Measurements from ENCODE around the gene ABCG4.

DNA sequence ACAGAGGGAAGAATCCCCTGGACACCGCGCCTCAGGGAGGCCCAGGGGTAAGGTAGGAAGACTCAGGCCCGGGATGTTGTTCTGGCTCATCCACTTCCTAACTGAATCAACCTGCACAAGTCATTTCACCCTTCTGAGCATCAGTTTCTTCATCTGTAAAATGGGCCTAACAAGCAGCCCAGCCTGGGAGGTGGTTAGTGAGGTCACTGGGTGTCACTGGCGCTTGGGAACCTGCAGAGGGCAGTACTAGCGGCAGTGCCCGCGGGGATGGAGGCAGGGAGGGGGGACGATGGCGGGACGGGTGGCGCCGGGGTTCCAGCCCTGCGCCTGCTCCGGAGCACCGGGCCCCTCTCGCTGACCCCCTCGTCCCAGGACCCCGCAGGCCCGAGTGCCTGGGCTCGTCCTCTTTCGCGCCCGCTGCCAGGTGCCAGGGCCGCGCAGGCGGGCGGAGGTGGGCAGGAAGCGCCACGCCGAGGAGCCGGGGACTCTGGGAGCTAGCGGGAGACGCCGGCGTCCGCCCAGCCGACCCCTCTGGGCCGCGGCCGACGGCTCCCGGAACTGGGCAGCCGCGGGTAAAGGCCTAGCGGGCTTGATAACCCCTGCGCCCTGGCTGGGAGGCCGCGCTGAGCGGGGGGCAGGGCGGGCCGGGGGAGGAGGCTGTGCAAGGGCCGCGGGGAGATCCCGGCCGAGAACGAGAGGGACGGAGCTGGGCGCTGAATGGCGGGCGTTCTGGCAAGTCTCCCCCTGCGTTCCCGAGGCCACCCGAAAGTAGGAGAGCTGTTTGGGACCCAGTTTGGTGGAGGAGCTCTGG, 19.8 kb downstream of the ABCG4 start, which contains the start of gene NLRX1:
- TF ChIP-seq TAF1 (IDR thresholded peaks at IDR 0.05; ENCODE audit: low read depth) = peak; percentile 78
- TF ChIP-seq FOXM1 (IDR thresholded peaks at IDR 0.05; ENCODE audit: borderline replicate concordance, low read depth) = no peak
- TF ChIP-seq, protein P1, sequence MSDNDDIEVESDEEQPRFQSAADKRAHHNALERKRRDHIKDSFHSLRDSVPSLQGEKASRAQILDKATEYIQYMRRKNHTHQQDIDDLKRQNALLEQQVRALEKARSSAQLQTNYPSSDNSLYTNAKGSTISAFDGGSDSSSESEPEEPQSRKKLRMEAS (IDR thresholded peaks at IDR 0.05) = peak; percentile 66
- no peak; the same call in 1 of the 2 replicates for TF ChIP-seq TCF12 (IDR thresholded peaks at IDR 0.05; ENCODE audit: low read depth)
